H54 (cell line): ENCODE results near the gene ISYNA1.

Experiments used
- DNase-seq: peaks from one replicate; pipeline ENCODE4 v3.0.0; 2011; ENCODE audit warnings: low spot score, mixed read lengths; ENCODE audit not compliant: insufficient read length
- FAIRE-seq: peaks from 3 replicates; lab custom pipeline; 2011; peaks lifted over from hg19 to GRCh38; lab: Jason Lieb, UNC
- POLR2A ChIP-seq: IDR thresholded peaks from 2 replicates; pipeline ENCODE4 v1.6.1; 2011; ENCODE audit warnings: low read depth, mild to moderate bottlenecking, low read length

The ISYNA1 gene

GRCh38 chr19:18444513-18444912 is 6.6 kb upstream of the ISYNA1 start:
- FAIRE-seq (no peak), DNase-seq (no peak)
- TF ChIP-seq POLR2A = no peak

- FAIRE-seq (no peak), DNase-seq (no peak)
- no peak for TF ChIP-seq POLR2A
Measured at GRCh38 chr19:18443831-18444230, 5.9 kb upstream of the ISYNA1 start.

GRCh38 chr19:18443406-18443805 is 5.5 kb upstream of the ISYNA1 start:
- TF ChIP-seq POLR2A = no peak
- FAIRE-seq = no peak
- DNase-seq = no peak

GRCh38 chr19:18442941-18443340 is 5.0 kb upstream of the ISYNA1 start:
- FAIRE-seq = no peak
- no peak for TF ChIP-seq POLR2A
- no peak for DNase-seq

DNA sequence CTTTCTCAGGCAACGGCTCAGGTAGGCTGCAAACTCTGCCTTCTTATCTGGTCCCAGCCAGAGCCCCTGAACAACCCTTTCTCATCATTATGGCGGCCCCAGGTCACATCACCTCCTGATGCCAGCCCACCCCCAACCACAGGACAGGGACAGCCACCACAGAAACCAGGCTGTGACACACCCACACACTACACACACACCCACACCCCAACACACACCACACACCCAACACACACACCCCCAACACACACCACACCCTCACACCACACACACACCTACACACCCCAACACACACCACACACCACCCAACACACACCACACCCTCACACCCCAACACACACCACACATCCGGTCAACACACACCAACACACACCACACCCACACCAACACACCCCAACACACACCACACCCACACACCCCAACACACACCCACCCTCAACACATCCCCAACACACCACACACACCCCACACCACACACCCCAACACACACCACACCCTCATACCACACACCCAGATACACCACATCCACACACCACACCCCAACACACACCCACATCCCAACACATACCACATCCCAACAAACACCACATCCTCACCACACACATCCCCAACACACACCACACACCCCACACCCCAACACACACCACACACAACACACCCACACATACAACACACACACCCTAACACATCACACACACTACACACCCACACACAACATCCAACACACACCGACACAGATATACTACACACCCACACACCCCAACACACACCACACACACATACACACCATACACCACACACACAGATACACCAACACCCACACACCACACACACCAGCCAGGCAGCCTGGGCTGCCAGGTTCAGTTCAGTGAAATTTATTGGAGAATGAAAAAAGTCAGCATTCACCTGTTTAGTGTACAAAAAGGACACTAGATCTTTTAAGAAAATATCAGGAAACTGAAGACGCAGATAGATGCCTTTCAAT is 4.2 kb upstream of the ISYNA1 start:
- FAIRE-seq = no peak
- no peak for DNase-seq
- no peak for TF ChIP-seq POLR2A

DNA sequence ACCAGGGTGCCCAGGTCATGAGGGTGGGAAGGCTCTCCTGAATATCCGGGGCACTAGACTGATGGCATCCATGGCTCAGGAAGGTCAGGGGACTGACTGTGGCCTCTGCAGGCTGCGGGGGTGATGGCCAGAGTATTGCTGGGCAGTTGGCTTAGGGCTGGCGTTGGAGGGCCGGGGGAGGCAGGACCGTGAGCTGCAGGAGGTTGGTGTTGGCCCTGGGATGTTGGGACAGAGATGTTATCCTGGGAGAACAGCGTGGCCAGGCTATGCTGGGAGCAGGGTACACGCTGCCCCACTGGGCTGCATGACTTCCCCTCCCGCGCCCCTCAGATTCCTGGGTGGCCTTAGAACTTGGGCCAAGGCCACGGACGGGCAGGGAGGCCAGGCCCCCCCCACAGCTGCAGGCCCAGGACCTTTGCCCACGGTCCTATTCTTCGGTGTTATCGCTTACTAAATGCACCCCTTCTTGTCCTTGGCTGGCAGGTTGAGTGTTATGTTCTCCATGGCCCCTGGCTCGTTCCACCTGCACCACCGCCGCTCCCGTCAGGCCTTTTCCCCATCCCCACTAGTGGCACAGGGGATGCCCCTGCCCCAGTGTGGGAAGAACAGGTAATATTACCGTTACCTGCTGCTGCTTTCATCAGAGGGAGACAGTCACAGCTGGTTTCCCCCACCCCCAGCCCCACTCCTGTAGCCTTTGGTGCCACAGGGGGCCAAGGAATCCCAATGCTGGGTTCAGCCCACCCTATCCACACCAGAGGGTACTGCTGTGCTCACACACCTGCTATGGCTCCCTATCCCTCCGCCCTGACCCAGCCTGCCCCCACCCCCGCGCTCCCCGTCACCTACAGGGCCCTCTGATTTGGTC is 3.2 kb upstream of the ISYNA1 start:
- TF ChIP-seq POLR2A = no peak
- DNase-seq (no peak), FAIRE-seq (no peak)

DNA sequence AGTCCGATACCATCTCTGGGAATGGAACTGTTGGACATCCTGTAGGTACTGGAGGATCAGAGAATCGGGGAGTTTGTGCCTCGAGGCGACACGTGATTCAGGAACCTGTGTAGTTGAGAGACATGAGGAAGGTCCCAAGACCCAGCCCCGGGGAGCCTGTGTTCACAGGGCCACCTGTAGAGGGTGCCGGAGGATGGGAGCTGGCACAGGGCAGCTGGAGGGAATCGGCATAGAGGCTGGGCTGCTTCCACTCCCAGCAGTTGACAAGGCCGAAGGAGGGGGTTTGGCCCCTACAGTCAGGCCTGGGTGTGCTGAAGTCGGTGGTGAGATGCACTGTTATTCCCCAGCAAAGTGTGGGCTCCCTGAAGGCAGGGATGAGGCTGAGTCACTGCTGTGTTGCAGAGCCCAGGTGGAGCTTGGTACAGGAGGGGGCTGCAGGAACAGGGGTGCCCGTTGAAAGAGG is 2.5 kb upstream of the ISYNA1 start:
- no peak for DNase-seq
- no peak for FAIRE-seq
- no peak for TF ChIP-seq POLR2A

DNA sequence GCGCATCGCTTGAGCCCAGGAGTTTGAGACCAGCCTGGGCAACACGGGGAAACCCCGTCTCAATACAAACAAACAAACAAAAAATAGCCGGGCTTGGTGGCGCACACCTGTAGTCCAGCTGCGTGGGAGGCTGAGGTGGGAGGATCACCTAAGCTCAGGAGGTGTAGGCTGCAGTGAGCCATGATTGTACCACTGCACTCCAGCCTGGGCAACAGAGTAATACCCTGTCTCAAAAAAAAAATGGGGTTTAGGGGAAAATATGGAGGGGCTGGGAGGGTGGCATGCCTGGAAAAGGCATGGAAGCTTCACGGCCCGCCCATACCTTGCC is 1.9 kb upstream of the ISYNA1 start:
- DNase-seq (no peak), FAIRE-seq (no peak)
- TF ChIP-seq POLR2A = no peak

DNA sequence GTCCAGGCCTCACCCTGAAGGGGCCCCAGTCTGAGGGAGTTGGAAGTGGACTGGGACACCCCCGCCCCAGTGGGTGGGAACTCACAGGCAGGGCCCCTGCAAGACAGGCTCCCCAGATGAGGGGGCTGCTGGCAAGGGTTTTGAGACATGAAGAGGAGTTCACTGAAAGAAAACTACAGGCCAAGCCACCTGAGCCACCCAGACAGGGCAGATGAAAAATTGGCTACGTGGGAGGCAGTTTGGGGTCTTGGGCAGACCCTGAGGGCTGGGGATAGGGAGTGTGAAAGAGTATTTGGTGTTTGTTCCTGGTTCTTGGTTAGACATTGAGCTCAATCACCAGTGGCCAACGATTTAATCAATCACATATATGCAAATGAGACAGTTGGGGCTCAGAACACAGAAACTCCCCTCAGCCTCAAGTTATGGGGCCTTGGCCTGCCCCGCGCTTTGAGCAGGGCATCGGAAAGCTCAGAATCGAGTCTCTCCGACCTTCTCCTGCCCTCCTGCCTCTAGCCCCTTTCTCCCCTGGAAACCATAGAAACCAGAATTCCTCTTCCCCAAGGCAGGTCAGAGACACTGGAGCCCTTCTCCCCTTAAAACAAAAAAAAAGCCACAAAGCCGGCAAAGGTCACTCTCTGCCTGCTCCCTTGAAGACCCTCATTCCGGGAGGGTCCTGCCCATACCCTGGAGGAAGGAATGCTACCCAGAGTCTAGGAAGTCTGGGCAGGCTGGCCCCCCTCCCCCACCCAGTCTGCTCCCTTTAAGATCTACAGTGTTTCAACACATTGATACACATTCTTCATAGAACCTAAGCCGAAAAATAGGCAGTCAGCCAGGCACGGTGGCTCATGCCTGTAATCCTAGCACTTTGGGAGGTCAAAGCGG is 1.3 kb upstream of the ISYNA1 start:
- DNase-seq (no peak), FAIRE-seq (no peak)
- TF ChIP-seq POLR2A = no peak

DNA sequence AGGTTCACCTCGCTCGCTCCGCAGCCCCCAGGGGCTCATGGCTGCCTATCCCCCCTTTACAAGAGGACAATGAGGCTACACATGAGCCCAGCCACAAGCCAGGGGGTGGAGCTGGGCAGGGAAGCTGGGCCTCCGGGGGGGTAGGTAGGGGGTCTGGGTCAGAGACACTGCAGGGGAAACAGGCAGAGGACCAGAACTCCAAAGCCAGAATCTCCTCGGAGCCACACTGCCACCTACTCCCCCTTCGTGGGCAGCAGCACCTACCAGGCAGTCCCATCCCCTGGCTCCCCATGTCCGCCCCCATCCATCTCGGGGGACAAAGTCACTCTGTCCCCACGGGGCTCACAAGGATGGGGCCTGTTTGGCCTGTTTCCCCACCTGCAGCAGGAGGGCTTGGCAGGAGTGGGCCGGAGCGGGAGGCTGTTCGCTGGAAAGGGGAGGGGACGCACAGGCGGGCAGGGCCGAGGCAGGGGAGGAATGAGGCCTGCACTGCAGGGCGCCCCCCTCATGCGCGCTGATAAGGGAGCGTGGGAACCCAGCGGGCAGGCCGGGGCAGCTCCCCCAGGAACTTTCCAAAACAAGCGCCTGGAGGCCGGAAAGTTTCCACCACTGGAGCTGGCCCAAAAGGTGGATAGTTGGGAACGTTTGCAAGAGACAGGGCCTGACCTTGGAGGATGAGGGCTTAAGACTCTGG is 545 bp upstream of the ISYNA1 start:
- no peak for FAIRE-seq
- no peak for DNase-seq
- TF ChIP-seq POLR2A = no peak

GRCh38 chr19:18436671-18437490 is 1.1 kb downstream of the ISYNA1 start:
- DNase-seq = peak; percentile 91
- no peak for FAIRE-seq
- no peak for TF ChIP-seq POLR2A
